Common myeloid progenitor, CD34-positive (primary cell): ENCODE results near the gene PHKA2.
"Not testable (repeated sequence)": the region's sequence is repeated elsewhere in the genome, so short reads cannot be mapped to it uniquely, and the experiment has no call there.

Source experiments
- CTCF ChIA-PET: fragments of 350-600 bp; sonication (Branson Sonifier 250); formaldehyde crosslinking; loops from one replicate; lab custom pipeline; 2021; ENCODE audit warnings: antibody characterized with exemption; lab: Charles Lee
- POLR2A ChIA-PET: fragments of 350-600 bp; sonication (Branson Sonifier 250); formaldehyde crosslinking; loops from one replicate; lab custom pipeline; 2021; ENCODE audit warnings: antibody characterized with exemption; lab: Charles Lee
- DNase-seq, 3 donors: peaks; one replicate each; pipeline versions ENCODE4 v3.0.0 to v3.0.0-alpha.2; 2013
- H3K27ac ChIP-seq, 2 experiments: 1 replicate in 1 of 2; 2 replicates in 1 of 2; pipeline ENCODE4 v1.7.0; 2013; ENCODE audit warnings: inconsistent platforms in 2 of 2, low read length in 2 of 2, mild to moderate bottlenecking in 2 of 2, low read depth in 1 of 2, moderate library complexity in 1 of 2; ENCODE audit not compliant: severe bottlenecking in 2 of 2, insufficient read depth in 1 of 2, poor library complexity in 1 of 2
- H3K27me3 ChIP-seq, 5 experiments: replicated peaks in 2 of 5; 1 replicate in 3 of 5; 2 replicates in 2 of 5; pipeline versions ENCODE4 v1.6.1 to v1.7.0; 2013; ENCODE audit warnings: low read length in 4 of 5, mild to moderate bottlenecking in 2 of 5, moderate library complexity in 2 of 5, inconsistent platforms in 1 of 5; ENCODE audit not compliant: insufficient read depth in 5 of 5, control insufficient read depth in 4 of 5
- H3K36me3 ChIP-seq, 4 experiments: 1 replicate in 2 of 4; 2 replicates in 2 of 4; pipeline versions ENCODE4 v1.6.1 to v1.7.0; 2013; ENCODE audit warnings: low read length in 3 of 4, control low read depth in 1 of 4, mild to moderate bottlenecking in 1 of 4; ENCODE audit not compliant: control insufficient read depth in 4 of 4, insufficient read depth in 4 of 4
- H3K4me1 ChIP-seq, 4 experiments: 1 replicate in 3 of 4; 2 replicates in 1 of 4; pipeline versions ENCODE4 v1.6.1 to v1.7.1; 2013; ENCODE audit warnings: low read length in 3 of 4, mild to moderate bottlenecking in 3 of 4, control low read depth in 1 of 4, inconsistent platforms in 1 of 4, moderate library complexity in 1 of 4; ENCODE audit not compliant: control insufficient read depth in 4 of 4, insufficient read depth in 4 of 4; ENCODE audit errors: control extremely low read depth in 1 of 4
- H3K4me3 ChIP-seq, 7 experiments: 1 replicate in 4 of 7; 2 replicates in 3 of 7; pipeline versions ENCODE4 v1.5.1 to v1.7.0; 2013; ENCODE audit warnings: mild to moderate bottlenecking in 7 of 7, low read length in 6 of 7, moderate library complexity in 6 of 7, inconsistent platforms in 2 of 7, low read depth in 2 of 7, control low read depth in 1 of 7; ENCODE audit not compliant: insufficient read depth in 4 of 7, control insufficient read depth in 1 of 7; ENCODE audit errors: extremely low read depth in 1 of 7
- H3K9me3 ChIP-seq, 5 experiments: 1 replicate in 4 of 5; 2 replicates in 1 of 5; pipeline versions ENCODE4 v1.6.1 to v1.7.1; 2013; ENCODE audit warnings: low read length in 4 of 5, mild to moderate bottlenecking in 2 of 5, inconsistent platforms in 1 of 5, low read depth in 1 of 5, moderate library complexity in 1 of 5; ENCODE audit not compliant: control insufficient read depth in 4 of 5, insufficient read depth in 2 of 5; ENCODE audit errors: control extremely low read depth in 1 of 5
- WGBS: methylation state at CpG from one replicate; pipeline ENCODE4 v1.1.5; 2013; ENCODE audit not compliant: insufficient coverage; 5-methylcytosine and 5-hydroxymethylcytosine counted together

The PHKA2 gene

GRCh38 chrX:18980262-18980661 is 3.7 kb downstream of the PHKA2 start:
- H3K36me3 ChIP-seq, CTCF ChIA-PET, H3K27ac ChIP-seq, POLR2A ChIA-PET, H3K4me3 ChIP-seq, H3K9me3 ChIP-seq: not testable (repeated sequence)
- peaks cover 0 to 15% (median 0%) of the 10 kb centered on the region in 5 experiments for H3K27me3 ChIP-seq
- peaks cover 0 to 11% (median 8%) of the 10 kb centered on the region in 4 experiments for H3K4me1 ChIP-seq
- WGBS = 61% methylated on average over 4 of the region's 6 CpGs
- peak in 2 of 3 donors; percentile 18 to 41 for DNase-seq

DNA sequence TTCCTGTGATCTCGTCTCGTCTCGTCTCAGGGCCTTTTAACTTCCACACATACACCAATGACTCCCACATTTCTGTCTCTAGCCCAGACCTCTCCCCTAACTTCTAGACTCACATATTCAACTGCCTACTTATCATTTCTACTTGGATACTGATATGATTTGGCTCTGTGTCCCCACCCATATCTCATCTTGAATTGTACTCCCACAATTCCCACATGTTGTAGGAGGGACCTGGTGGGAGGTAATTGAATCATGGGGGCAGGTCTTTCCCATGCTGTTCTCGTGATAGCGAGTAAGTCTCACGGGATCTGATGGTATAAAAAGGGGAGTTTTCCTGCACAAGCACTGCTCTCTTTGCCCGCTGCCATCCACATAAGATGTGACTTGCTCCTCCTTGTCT is 8.9 kb downstream of the PHKA2 start:
- Histone ChIP-seq H3K36me3 (peaks cover 0 to 2% (median 0%) of the 10 kb centered on the region in 4 experiments), H3K4me1 (no peaks in the 10 kb centered on the region), H3K9me3 (no peaks in the 10 kb centered on the region), H3K27me3 (peaks cover 0 to 2% (median 0%) of the 10 kb centered on the region in 5 experiments), H3K27ac (no peak overlapping the region), H3K4me3 (no peak overlapping the region)
- POLR2A ChIA-PET = no interaction called here
- no peak for DNase-seq
- WGBS = 86% methylated on average over 7 of the region's 7 CpGs
- CTCF ChIA-PET = no interaction called here

GRCh38 chrX:18973527-18974192 is 10.3 kb downstream of the PHKA2 start:
- POLR2A ChIA-PET = no interaction called here
- peaks cover 0 to 2% (median 0%) of the 10 kb centered on the region in 4 experiments for H3K36me3 ChIP-seq
- WGBS = 89% methylated on average over 7 of the region's 7 CpGs
- no peaks in the 10 kb centered on the region for H3K4me1 ChIP-seq
- no peak overlapping the region for H3K4me3 ChIP-seq
- CTCF ChIA-PET = no interaction called here
- H3K27me3 ChIP-seq = peaks cover 0 to 2% (median 0%) of the 10 kb centered on the region in 5 experiments
- no peak overlapping the region for H3K27ac ChIP-seq
- no peaks in the 10 kb centered on the region for H3K9me3 ChIP-seq
- no peak for DNase-seq

DNA sequence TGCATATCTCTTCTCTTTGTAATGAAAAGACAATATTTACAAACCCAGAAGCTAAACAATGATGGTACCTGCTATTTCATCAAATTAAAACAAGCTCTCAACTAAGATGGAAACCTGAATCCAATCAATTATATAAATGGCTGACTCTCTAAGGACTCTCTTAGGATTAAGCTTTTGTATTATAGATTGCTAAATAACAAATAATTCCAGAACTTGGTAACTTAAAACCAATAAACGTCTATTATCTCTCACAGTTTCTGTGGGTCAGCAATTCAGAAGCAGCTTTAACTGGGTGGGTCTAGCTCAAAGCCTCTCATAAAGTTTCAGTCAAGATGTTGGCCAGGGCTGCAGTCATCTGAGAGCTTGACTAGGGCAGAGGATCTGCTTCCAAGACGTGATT is 12.4 kb downstream of the PHKA2 start:
- no peak for DNase-seq
- Histone ChIP-seq H3K36me3 (peaks cover 0 to 2% (median 0%) of the 10 kb centered on the region in 4 experiments), H3K27ac (no peak overlapping the region), H3K4me1 (no peaks in the 10 kb centered on the region), H3K4me3 (no peak overlapping the region), H3K9me3 (no peaks in the 10 kb centered on the region), H3K27me3 (peaks cover 0 to 2% (median 0%) of the 10 kb centered on the region in 5 experiments)
- WGBS = 88% methylated on average over 1 of the region's 2 CpGs
- ChIA-PET CTCF (interaction anchor here (1.1 kb wide), 1 partner anchor 31 kb away, joined by 3 read pairs; no protein-coding TSS in a partner anchor), POLR2A (no interaction called here)

DNA sequence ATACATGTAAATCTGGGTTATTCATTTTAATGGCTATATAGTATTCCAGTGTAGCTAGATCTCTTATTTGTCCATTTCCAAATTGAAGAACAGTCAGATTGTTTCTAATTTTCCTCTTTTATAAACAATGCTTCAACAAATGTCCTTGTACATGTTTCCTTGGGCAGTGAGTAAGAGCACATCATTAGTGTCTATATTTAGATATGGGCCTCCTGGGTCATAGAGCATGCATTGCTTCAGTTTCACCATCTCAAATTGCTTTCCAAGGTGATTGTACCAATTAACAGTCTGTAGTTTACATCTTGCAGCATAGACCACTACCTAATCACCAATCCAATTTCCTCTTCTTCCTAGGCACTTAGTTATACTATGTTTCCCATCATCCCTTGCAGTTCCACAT is 13.4 kb downstream of the PHKA2 start:
- CTCF ChIA-PET = no interaction called here
- Histone ChIP-seq H3K27ac (no peak overlapping the region), H3K27me3 (peaks cover 0 to 2% (median 0%) of the 10 kb centered on the region in 5 experiments), H3K4me3 (no peak overlapping the region), H3K4me1 (no peaks in the 10 kb centered on the region), H3K9me3 (no peaks in the 10 kb centered on the region), H3K36me3 (peaks cover 0 to 2% (median 0%) of the 10 kb centered on the region in 4 experiments)
- no peak for DNase-seq
- POLR2A ChIA-PET = no interaction called here

- CTCF ChIA-PET = no interaction called here
- Histone ChIP-seq H3K4me3 (no peak overlapping the region), H3K27ac (no peak overlapping the region), H3K36me3 (peaks cover 0 to 2% (median 0%) of the 10 kb centered on the region in 4 experiments), H3K4me1 (peaks cover 0 to 4% (median 3%) of the 10 kb centered on the region in 4 experiments), H3K9me3 (no peaks in the 10 kb centered on the region), H3K27me3 (peaks cover 0 to 4% (median 0%) of the 10 kb centered on the region in 5 experiments)
- no peak for DNase-seq
- POLR2A ChIA-PET = no interaction called here
- 86% methylated on average over 4 of the region's 5 CpGs for WGBS
Measured at GRCh38 chrX:18966624-18967023, 17.3 kb downstream of the PHKA2 start.

- peaks cover 0 to 7% (median 3%) of the 10 kb centered on the region in 4 experiments for H3K4me1 ChIP-seq
- CTCF ChIA-PET = no interaction called here
- WGBS = 83% methylated on average over 6 of the region's 9 CpGs
- H3K27ac ChIP-seq = no peak overlapping the region
- peaks cover 0 to 4% (median 0%) of the 10 kb centered on the region in 5 experiments for H3K27me3 ChIP-seq
- no peaks in the 10 kb centered on the region for H3K9me3 ChIP-seq
- POLR2A ChIA-PET = no interaction called here
- DNase-seq = no peak
- no peak overlapping the region for H3K4me3 ChIP-seq
- H3K36me3 ChIP-seq = no peaks in the 10 kb centered on the region
Measured at GRCh38 chrX:18964901-18965300, 19.0 kb downstream of the PHKA2 start.
